Bronchial smooth muscle cell (primary cell): Measurements from ENCODE around the gene SHANK2. TPM values are rescaled to one million over a fixed set of nuclear protein-coding genes. Genes with fewer than 3 reads are reported as not detected.

ENCODE experiments used
- total RNA-seq: library from RNA; depleted of rRNA; stranded (reverse); fragments of >200 nt; gene quantifications from 2 replicates; pipeline ENCODE4 v1.2.1, GENCODE V29; 2014

The SHANK2 gene
- total RNA-seq = 0.32 and 0.43 TPM in 2 replicates

DNA sequence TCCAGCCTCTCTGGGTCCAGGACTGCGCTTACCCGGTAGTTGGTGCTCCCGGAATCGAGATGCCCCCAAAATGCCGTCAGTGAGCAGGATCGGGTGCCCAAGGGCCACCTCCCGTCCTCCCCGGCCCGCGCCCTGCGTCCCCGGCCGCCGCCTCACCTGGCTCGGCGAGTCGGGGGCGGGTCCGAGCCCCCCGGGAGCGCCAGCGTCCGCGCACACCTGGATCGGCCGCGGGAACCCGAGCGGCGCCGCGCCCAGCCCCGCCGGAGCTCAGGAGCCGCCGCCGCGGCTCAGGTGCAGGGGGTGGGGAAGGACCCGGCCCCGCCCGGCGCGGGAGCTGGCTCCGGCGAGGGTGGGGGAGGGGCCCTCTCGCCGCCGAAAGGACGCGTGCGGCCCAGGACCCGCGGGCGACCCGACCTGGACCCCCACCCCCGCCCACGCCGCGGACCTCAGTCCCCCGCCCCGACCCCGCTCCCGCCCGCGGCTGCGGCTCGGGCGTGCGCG, at the start of gene SHANK2:
SHANK2 (minus strand) TSS at position 309 of the 501 bp plus-strand sequence. CDS start 105,251 bp downstream, outside the sequence.

Other genes with a start within 250 kb of the SHANK2 start
- 26.3 and 40.2 TPM in 2 replicates for gene DHCR7, start 195.8 kb upstream of the SHANK2 start, total RNA-seq
- gene NADSYN1, start 200.6 kb upstream of the SHANK2 start, total RNA-seq = 75.8 and 85.8 TPM in 2 replicates